GM21526 (cell line): ENCODE results near the gene PXMP2.

Experiments used
- ATAC-seq: cut with Tn5 transposase; IDR thresholded peaks from one replicate; pipeline ENCODE4 v1.9.1; 2021; ENCODE audit warnings: moderate library complexity; ENCODE audit not compliant: unreplicated experiment, low FRiP score

Gene PXMP2

GRCh38 chr12:132687211-132688164 is at the start of gene PXMP2, which contains the start of gene POLE:
Gene PXMP2, plus strand, starts transcription at chr12:132687587. Its CDS starts 84 bp downstream, at chr12:132687671.
Gene POLE, minus strand, starts transcription at chr12:132687342. Its CDS starts 27 bp downstream, at chr12:132687315.
- peak; percentile 88 for ATAC-seq

- ATAC-seq, result no peak
Measured at GRCh38 chr12:132637811-132638210, 49.6 kb upstream of the PXMP2 start.

- no peak for ATAC-seq
Measured at GRCh38 chr12:132638541-132639408, 48.6 kb upstream of the PXMP2 start.

GRCh38 chr12:132639956-132640520 is 47.3 kb upstream of the PXMP2 start:
- no peak for ATAC-seq

- no peak for ATAC-seq
Measured at GRCh38 chr12:132640936-132641335, 46.5 kb upstream of the PXMP2 start.

GRCh38 chr12:132641811-132642650 is 45.4 kb upstream of the PXMP2 start:
- ATAC-seq, result no peak

GRCh38 chr12:132642846-132643835 is 44.2 kb upstream of the PXMP2 start:
- ATAC-seq, result no peak

- ATAC-seq, result no peak
Measured at GRCh38 chr12:132646850-132647249, 40.5 kb upstream of the PXMP2 start.

- no peak for ATAC-seq
Measured at GRCh38 chr12:132647858-132648257, 39.5 kb upstream of the PXMP2 start.

- ATAC-seq, result no peak
Measured at GRCh38 chr12:132648616-132649225, 38.7 kb upstream of the PXMP2 start.

- no peak for ATAC-seq
Measured at GRCh38 chr12:132649226-132649945, 38.0 kb upstream of the PXMP2 start.

GRCh38 chr12:132651444-132652100 is 35.8 kb upstream of the PXMP2 start:
- ATAC-seq, result no peak

- ATAC-seq, result no peak
Measured at GRCh38 chr12:132653567-132654290, 33.7 kb upstream of the PXMP2 start.

GRCh38 chr12:132657004-132657727 is 30.2 kb upstream of the PXMP2 start:
- ATAC-seq, result no peak

GRCh38 chr12:132658149-132658894 is 29.1 kb upstream of the PXMP2 start:
- ATAC-seq, result no peak
